Kidney glomerular epithelial cell (primary cell): ENCODE results near the gene DYNLT1.
"Not testable (repeated sequence)": the region's sequence is repeated elsewhere in the genome, so short reads cannot be mapped to it uniquely, and the experiment has no call there.

Experiments
- DNase-seq: peaks from one replicate; lab custom pipeline; 2025; lab: John Stamatoyannopoulos, UW

Gene DYNLT1

GRCh38 chr6:158639056-158639455 lies 5.5 kb downstream of the DYNLT1 start:
- no peak for DNase-seq

GRCh38 chr6:158638324-158638854 lies 6.2 kb downstream of the DYNLT1 start:
- no peak for DNase-seq

- DNase-seq, result no peak
These were observed 7.8 kb downstream of the DYNLT1 start for GRCh38 chr6:158636778-158637177.

- no peak for DNase-seq
These were observed 9.0 kb downstream of the DYNLT1 start for GRCh38 chr6:158635427-158636073.

- DNase-seq, result no peak
These were observed 9.7 kb downstream of the DYNLT1 start for GRCh38 chr6:158634695-158635426.

- no peak for DNase-seq
These were observed 11.4 kb downstream of the DYNLT1 start for GRCh38 chr6:158633127-158633526.

- DNase-seq, result not testable (repeated sequence)
These were observed 11.9 kb downstream of the DYNLT1 start for GRCh38 chr6:158632538-158633119.

GRCh38 chr6:158631678-158632537 lies 12.6 kb downstream of the DYNLT1 start:
- peak; percentile 51 for DNase-seq

GRCh38 chr6:158630938-158631616 lies 13.5 kb downstream of the DYNLT1 start:
- no peak for DNase-seq

- no peak for DNase-seq
These were observed 14.9 kb downstream of the DYNLT1 start for GRCh38 chr6:158629367-158630221.

GRCh38 chr6:158628542-158628941 lies 16.0 kb downstream of the DYNLT1 start:
- no peak for DNase-seq

GRCh38 chr6:158627940-158628211 lies 16.7 kb downstream of the DYNLT1 start:
- no peak for DNase-seq

GRCh38 chr6:158627168-158627939 lies 17.2 kb downstream of the DYNLT1 start:
- no peak for DNase-seq

- DNase-seq, result no peak
These were observed 18.0 kb downstream of the DYNLT1 start for GRCh38 chr6:158626360-158627167.

- no peak for DNase-seq
These were observed 18.6 kb downstream of the DYNLT1 start for GRCh38 chr6:158625881-158626305.

- DNase-seq, result no peak
These were observed 19.6 kb downstream of the DYNLT1 start for GRCh38 chr6:158624684-158625682.

GRCh38 chr6:158622545-158623190 lies 21.9 kb downstream of the DYNLT1 start:
- no peak for DNase-seq
